ENCODE results near the gene TRMT2A.
"Not testable (repeated sequence)": the region's sequence is repeated elsewhere in the genome, so short reads cannot be mapped to it uniquely, and the experiment has no call there.

The TRMT2A gene

DNA sequence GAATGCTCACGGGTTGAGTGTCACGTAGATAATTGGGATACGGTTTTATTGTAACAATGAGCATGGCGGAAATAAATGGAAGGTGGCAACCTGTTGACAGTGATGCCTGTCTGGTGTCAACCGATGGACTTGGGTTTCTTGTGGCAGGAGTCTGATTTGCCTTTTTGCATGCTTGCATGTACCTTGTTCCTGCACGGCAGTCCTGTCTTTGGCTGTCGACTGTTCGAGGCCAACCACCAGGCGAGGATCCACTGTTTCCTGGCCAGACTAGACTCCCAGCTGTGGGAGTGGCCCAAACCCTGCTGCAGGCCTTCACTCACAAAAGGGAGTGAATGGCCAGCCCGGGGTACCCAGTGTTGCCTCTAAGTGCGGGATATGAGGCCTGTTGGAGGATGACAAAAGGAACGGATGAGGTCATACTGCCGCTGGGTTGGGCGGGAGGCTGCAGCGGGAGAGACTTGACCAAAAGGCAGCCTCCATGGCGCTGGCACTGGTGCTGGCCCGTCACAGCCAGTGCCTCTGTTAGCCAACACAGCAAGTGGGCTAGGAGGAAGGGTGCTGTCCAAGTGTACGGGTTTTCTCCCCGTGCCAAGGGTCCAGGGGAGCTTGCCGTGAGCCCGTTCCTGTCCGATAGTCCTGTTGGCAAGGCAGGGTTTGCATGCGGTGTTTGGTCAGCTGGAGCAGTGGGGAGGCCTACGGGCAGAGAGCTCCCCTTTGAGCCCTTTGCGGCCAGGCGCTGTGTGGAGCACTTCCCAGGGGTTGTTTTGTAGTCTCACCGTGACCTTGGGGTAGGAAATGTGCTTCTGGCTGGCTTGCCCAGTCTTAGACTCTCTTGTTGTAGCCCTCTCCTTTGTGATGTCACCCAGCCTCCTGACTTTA is 36.0 kb downstream of the TRMT2A start:
- H3K9me3 Mint-ChIP-seq = no peaks in the 10 kb centered on the region
- no peak for ATAC-seq
- H3K4me3 Mint-ChIP-seq = peak overlapping the region; percentile 81
- H3K27ac Mint-ChIP-seq = peak overlapping the region; percentile 48
- H3K27me3 Mint-ChIP-seq = no peaks in the 10 kb centered on the region
- peaks cover under 1% of the 10 kb centered on the region for H3K36me3 Mint-ChIP-seq
- peaks cover 45% of the 10 kb centered on the region for H3K4me1 Mint-ChIP-seq

DNA sequence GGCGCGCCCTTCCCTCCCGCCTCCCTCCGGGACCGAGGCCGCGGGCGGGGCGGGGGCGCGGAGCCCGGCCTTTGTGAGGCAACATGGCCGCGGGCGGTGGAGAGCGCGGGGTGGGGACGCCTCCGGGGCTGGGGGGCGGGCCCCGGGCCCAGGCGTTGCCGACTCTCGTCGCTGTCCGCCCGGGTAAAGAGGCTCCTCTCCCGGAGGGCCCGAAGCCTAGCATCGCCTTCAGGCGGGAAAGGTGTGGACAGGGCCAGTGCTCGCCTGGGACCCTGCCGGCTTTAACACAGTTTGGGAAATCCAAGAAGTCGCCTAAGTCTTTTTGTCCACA is 36.6 kb downstream of the TRMT2A start:
- peaks cover 44% of the 10 kb centered on the region for H3K4me1 Mint-ChIP-seq
- no peaks in the 10 kb centered on the region for H3K9me3 Mint-ChIP-seq
- peak overlapping the region; percentile 48 for H3K27ac Mint-ChIP-seq
- peak; percentile 87 for ATAC-seq
- H3K27me3 Mint-ChIP-seq = no peaks in the 10 kb centered on the region
- H3K36me3 Mint-ChIP-seq = no peaks in the 10 kb centered on the region
- peak overlapping the region; percentile 81 for H3K4me3 Mint-ChIP-seq

DNA sequence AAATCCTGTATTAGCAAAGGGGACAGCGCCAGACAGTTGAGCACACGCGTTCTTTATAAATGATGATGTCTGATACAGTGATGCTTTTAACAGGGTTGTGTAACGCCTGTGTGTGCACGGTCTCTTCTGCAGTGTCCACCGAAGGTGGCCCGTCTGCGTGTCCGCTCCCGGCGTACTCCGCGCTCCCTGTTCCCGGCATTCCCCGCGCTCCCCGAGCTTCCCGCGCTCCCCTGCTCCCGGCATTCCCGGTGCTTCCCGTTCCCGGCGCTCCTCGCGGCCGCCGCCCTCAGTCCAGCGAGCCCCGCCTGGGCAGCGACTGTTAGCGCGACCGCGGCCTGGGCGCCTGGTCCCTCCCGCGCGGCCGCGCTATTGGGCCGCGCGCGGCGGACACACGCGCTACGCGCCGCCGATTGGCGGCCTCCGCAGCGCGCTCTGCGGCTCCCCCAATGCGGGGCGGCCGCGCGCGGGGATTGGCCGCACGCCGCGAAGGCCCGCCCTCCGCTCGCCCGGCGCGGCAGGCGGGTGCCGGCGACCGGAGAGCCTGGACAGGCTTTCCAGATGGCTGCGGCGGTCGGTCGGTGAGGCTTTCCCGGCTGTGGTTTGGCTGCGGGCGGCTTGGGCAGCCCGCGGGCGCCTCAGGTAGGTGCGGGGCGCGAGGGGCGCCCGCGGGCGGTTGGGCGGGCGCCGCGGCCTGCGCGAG is 37.1 kb downstream of the TRMT2A start, which contains the start of gene DGCR8:
DGCR8 (plus strand) TSS at position 497 of the 700 bp plus-strand sequence. CDS start 5,723 bp downstream, outside the sequence.
- Mint-ChIP-seq H3K9me3 (no peaks in the 10 kb centered on the region), H3K27me3 (no peaks in the 10 kb centered on the region), H3K4me3 (peak within 1 kb of the TSS; percentile 84), H3K4me1 (peaks cover 44% of the 10 kb centered on the region), H3K36me3 (no peaks in the 10 kb centered on the region), H3K27ac (peak within 1 kb of the TSS; percentile 65)
- ATAC-seq = peak; percentile 97

DNA sequence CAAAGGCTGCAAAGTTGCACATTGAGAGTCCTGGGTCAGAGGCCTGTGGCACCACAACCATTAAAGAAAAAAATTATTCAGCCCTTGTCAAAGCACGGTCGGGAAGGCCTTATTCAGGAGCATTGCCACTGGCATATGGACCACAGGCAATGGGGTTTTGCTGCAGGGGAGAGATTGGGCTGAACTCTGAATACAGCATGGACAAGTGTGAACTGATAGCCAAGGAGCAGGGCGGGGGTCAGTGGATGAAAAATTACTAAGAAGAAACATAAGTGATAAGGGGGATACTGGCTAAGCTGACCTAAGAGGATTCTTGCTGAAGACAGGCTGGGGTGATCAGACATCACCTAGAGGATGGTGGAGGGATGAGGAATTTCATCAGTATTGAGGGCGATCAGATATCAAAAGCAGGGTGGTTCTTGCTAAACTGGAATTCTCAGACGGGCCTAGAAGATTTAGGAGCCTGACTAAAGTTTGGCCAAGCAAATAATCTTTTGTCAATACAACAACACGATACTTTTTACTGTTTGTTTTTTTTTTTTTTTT is 40.3 kb downstream of the TRMT2A start:
- ATAC-seq = no peak
- Mint-ChIP-seq H3K9me3 (no peaks in the 10 kb centered on the region), H3K27me3 (no peaks in the 10 kb centered on the region), H3K36me3 (no peaks in the 10 kb centered on the region), H3K4me3 (no peak overlapping the region), H3K4me1 (peaks cover 12% of the 10 kb centered on the region), H3K27ac (no peak overlapping the region)

DNA sequence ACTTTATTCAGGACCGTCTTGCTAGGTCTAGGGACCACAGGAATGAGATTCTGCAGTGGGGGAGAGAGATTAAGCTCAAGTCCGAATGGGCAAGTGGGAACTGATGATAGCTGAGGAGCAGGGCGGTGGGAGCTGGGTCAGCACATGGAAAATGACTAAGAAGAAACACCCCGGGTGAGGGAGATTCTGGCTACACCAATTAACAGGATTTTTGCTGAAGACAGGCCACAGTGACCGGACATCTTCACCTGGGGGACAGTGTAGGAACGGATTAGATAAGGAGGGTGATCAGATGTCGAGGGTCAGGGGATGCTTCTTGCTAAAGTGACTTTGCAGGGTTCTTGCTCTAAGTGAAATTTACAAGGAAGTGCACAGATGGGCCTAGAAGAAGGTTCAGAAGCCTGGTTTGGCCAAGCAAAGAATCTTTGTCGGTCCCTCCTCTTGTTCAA is 45.5 kb downstream of the TRMT2A start:
- Mint-ChIP-seq H3K4me1 (no peaks in the 10 kb centered on the region), H3K4me3 (no peak overlapping the region), H3K9me3 (no peaks in the 10 kb centered on the region), H3K36me3 (no peaks in the 10 kb centered on the region), H3K27ac (no peak overlapping the region), H3K27me3 (no peaks in the 10 kb centered on the region)
- ATAC-seq = no peak

DNA sequence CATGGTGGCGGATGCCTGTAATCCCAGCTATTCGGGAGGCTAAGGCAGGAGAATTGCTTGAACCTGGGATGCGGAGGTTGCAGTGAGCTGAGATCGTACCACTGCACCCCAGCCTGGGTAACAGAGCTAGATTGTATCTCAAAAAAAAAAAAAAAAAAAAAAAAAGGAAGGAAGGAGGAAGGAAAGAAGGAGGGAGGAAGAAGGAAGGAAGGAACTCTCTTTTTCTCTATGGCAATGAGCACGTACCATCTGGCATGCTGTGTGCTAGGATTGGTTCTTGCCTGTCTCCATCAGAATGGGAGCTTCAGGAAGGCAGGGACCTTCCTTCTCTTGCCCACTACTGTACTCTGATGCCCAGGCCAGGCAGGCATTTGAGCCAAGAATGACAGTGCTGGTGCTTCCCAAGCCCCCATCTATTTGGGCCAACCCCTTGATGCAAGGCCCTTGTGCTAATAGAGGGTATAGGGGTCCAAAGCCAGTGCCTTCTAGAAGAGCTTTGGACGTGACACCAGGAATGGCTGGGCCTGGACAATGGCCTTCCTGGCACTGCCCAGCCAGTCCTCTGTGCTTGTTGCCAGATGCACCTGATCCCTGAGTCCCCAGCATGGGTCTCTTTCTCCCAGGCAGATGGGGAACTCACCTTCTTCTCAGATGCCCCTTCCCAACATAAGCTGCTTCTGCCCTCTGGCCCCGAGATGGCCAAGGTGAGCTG is 47.5 kb downstream of the TRMT2A start:
- ATAC-seq = no peak
- peaks cover 10% of the 10 kb centered on the region for H3K36me3 Mint-ChIP-seq
- H3K4me1 Mint-ChIP-seq = no peaks in the 10 kb centered on the region
- H3K4me3 Mint-ChIP-seq = no peak overlapping the region
- no peaks in the 10 kb centered on the region for H3K9me3 Mint-ChIP-seq
- no peaks in the 10 kb centered on the region for H3K27me3 Mint-ChIP-seq
- no peak overlapping the region for H3K27ac Mint-ChIP-seq

DNA sequence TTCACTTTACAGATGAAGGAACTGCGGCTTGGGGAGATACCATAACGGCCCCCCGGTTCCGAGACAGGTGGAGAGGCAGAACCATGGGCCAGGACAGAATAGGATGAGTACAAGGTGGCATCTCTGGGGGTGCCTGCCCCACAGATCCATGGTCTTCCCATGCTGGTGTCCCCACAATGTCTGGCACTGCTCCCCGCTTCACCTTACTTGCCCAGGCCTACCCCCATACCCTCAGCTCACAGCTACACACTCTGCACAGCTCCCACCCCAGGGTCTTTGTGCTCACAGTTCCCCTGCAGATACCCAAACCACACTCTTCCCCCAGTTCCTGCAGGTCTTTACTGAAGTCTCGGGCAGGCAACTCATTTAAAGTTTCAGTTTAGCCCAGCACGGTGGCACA is 48.4 kb downstream of the TRMT2A start:
- Mint-ChIP-seq H3K4me3 (no peak overlapping the region), H3K9me3 (no peaks in the 10 kb centered on the region), H3K27me3 (no peaks in the 10 kb centered on the region), H3K36me3 (peaks cover 14% of the 10 kb centered on the region), H3K27ac (no peak overlapping the region), H3K4me1 (no peaks in the 10 kb centered on the region)
- ATAC-seq = no peak

DNA sequence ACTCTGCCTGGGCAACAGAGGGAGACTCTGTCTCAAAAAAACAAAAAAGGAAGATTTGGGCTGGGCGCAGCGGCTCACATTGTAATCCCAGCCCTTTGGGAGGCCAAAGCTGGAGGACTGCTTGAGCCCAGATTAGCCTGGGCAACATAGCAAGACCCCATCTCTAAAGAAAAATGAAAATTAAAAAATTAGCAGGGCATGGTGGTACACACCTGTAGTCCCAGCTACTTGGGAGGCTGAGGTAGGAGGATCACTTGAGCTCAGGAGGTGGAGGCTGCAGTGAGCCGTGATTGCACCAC is 49.7 kb downstream of the TRMT2A start:
- H3K27ac Mint-ChIP-seq, H3K4me1 Mint-ChIP-seq, H3K9me3 Mint-ChIP-seq, H3K4me3 Mint-ChIP-seq, H3K27me3 Mint-ChIP-seq, ATAC-seq: not testable (repeated sequence)
- H3K36me3 Mint-ChIP-seq = peaks cover 27% of the 10 kb centered on the region

DNA sequence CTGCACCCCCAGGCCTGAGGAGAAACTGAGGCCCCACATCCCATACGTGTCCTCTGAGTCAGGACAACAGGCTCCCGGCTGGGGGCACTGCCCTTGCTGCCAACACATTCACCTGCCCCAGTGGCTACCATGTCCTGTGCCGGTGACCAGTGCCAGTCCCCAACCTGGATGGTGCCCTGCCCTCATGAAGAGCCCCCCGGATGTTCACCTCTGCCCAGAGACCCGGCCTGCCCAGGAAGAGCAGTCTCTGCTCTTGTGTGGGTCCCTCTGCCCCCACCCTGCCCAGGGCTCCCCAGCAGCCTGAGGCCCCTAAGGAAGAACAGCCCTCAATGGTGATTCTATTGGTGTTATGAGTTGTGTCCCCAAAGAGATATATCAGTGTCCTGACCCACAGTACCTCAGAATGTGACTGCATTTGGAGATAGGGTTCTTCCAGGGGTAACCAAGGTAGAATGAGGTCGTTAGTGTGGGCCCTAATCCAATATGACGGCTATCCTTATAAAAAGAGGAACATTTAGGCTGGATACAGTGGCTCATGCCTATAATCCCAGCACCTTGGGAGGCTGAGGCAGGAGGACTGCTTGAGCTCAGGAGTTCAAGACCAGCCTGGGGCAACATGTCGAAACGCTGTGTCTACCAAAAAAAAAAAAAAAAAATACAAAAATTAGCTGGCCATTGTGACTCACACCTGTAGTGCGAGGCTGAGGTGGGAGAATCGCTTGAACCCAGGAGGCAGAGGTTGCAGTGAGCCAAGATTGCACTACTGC is 50.2 kb downstream of the TRMT2A start:
- Mint-ChIP-seq H3K4me3 (no peak overlapping the region), H3K36me3 (peaks cover 32% of the 10 kb centered on the region), H3K27me3 (no peaks in the 10 kb centered on the region), H3K9me3 (no peaks in the 10 kb centered on the region), H3K27ac (no peak overlapping the region), H3K4me1 (no peaks in the 10 kb centered on the region)
- ATAC-seq = no peak

DNA sequence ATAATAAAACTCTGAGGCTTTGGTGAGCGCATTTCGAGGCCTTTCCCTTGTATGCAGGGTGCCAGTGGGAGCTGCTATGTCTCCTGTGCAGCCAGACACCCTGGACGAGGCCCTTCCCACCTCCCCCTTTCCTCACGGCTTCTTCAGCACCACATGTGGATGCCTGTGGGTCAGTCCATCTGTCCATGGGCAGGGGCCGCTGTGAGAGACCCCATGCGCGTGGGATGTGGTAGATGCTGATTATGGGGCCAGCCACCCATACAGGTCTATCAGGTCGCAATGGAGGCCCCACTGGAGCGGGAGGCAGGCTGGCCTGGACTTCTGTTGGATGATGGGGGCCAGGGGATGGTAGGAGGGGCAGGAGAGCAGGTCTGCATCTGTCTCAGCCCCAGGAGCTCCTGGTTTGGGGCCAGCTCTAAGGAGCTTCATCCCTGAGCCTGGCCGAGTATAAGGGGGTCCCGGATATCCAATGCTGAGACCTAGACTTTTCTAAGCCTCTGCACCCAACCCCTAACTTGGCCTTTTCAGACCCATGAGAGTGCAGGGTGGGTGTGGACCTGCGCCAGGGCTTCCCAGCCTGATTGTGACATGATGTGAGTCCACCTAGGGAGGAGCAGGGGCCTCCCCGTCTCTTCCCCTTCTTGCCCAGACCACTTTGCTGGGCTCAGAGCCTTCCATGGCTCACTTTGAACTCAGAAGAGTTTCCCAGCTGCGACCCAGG is 51.0 kb downstream of the TRMT2A start:
- H3K9me3 Mint-ChIP-seq = no peaks in the 10 kb centered on the region
- ATAC-seq = no peak
- H3K27me3 Mint-ChIP-seq = no peaks in the 10 kb centered on the region
- no peak overlapping the region for H3K4me3 Mint-ChIP-seq
- peaks cover 39% of the 10 kb centered on the region for H3K36me3 Mint-ChIP-seq
- no peak overlapping the region for H3K27ac Mint-ChIP-seq
- H3K4me1 Mint-ChIP-seq = no peaks in the 10 kb centered on the region

DNA sequence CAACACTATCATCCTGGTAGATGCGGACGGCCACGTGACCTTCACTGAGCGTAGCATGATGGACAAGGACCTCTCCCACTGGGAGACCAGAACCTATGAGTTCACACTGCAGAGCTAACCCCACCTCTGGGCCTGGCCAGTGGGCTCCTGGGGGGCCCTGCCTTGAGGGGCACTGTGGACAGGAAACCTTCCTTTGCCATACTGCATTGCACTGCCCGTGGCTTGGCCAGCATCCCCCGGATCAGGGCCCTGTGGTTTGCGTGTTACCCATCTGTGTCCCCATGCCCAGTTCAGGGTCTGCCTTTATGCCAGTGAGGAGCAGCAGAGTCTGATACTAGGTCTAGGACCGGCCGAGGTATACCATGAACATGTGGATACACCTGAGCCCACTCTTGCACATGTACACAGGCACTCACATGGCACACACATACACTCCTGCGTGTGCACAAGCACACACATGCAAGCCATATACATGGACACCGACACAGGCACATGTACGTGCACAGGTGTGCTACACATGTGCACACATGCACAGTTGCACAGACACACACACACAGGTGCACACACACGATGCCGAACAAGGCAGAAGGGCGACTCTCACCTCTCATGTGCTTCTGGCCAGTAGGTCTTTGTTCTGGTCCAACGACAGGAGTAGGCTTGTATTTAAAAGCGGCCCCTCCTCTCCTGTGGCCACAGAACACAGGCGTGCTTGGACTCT is 52.3 kb downstream of the TRMT2A start:
- no peaks in the 10 kb centered on the region for H3K9me3 Mint-ChIP-seq
- no peak overlapping the region for H3K4me3 Mint-ChIP-seq
- H3K27me3 Mint-ChIP-seq = no peaks in the 10 kb centered on the region
- no peak overlapping the region for H3K27ac Mint-ChIP-seq
- no peak for ATAC-seq
- H3K4me1 Mint-ChIP-seq = no peaks in the 10 kb centered on the region
- H3K36me3 Mint-ChIP-seq = peaks cover 48% of the 10 kb centered on the region

DNA sequence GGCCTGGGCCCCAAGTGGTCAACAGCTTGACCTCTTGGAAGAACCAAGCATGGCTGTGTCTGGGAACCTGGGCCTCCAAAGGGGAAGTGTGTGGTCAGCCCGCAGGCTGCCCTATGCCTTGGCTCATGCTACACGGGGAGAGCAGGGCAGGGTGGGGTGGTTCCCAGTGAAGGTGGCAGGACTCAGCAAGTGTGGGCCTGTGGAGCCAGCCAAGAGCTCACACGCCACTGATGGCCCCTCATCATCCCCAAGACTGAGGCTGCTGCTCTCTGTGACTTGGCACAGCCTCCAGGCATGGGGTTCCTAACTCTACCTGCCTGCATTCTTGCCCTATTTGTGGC is 52.9 kb downstream of the TRMT2A start:
- no peak overlapping the region for H3K4me3 Mint-ChIP-seq
- peaks cover 54% of the 10 kb centered on the region for H3K36me3 Mint-ChIP-seq
- no peaks in the 10 kb centered on the region for H3K4me1 Mint-ChIP-seq
- no peaks in the 10 kb centered on the region for H3K27me3 Mint-ChIP-seq
- no peak overlapping the region for H3K27ac Mint-ChIP-seq
- no peaks in the 10 kb centered on the region for H3K9me3 Mint-ChIP-seq
- no peak for ATAC-seq

DNA sequence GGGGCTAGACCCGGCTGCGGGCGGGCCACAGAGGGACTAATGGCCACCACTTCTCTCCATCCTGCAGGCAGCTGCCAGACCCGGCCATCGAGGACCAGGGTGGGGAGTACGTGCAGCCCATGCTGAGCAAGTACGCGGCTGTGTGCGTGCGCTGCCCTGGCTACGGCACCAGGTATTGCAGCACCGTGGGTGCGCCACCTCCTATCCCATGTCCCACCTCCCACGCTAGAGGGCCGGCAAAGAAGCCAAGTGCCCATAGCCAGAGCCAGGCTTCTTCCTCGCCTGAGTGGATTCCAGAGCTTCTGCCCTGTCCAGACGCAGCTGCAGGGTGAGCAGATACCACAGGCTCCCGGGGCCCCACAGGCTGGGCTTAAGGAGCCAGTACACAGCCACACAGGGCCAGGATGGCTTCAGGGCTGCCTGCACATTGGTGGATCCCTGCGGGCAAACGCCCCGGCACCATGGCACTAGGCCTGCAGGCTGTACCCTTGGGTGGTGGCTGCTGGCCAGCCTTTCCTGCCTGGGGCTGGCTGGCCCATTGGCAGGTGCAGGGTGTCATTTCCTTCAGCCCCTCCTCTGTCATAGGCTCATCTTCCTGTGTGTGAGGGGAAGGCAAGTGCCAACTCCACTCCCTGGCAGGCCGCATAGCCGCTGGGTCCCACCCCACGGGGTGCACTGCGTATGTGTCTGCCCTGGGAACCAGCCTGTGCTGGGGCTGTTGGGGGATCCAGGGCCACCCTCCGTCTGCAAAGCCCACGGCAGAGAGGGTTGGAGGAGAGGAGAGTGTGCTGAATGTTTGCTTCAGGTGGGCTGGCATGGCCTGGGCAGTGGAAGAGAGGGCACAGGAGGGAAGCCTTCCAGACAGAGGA is 53.5 kb downstream of the TRMT2A start:
- Mint-ChIP-seq H3K36me3 (peaks cover 60% of the 10 kb centered on the region), H3K27ac (no peak overlapping the region), H3K4me3 (no peak overlapping the region), H3K27me3 (no peaks in the 10 kb centered on the region), H3K9me3 (no peaks in the 10 kb centered on the region), H3K4me1 (no peaks in the 10 kb centered on the region)
- no peak for ATAC-seq

All from stimulated activated memory B cell treated with anti-CD40 and anti-IgM and Interleukin-4, amounts not matched to agents 10 μg/mL and 1 μg/mL and 100 μg/mL, for 72 hours (primary cell).